DND-41 (cell line): ENCODE results near the gene CDH5.

Experiments
- EZH2 ChIP-seq: IDR thresholded peaks from 3 replicates; pipeline ENCODE4 v1.6.1; 2012; ENCODE audit warnings: borderline replicate concordance, low read depth, mild to moderate bottlenecking, moderate library complexity, low read length, inconsistent platforms; ENCODE audit not compliant: severe bottlenecking
- TF ChIP-seq, protein P1 (sequence below): IDR thresholded peaks from 2 replicates; pipeline ENCODE4 v1.5.1; 2012; ENCODE audit warnings: borderline replicate concordance, low read length, moderate library complexity, mild to moderate bottlenecking; ENCODE audit not compliant: poor library complexity, severe bottlenecking; ENCODE audit errors: extremely low read depth

DNA sequence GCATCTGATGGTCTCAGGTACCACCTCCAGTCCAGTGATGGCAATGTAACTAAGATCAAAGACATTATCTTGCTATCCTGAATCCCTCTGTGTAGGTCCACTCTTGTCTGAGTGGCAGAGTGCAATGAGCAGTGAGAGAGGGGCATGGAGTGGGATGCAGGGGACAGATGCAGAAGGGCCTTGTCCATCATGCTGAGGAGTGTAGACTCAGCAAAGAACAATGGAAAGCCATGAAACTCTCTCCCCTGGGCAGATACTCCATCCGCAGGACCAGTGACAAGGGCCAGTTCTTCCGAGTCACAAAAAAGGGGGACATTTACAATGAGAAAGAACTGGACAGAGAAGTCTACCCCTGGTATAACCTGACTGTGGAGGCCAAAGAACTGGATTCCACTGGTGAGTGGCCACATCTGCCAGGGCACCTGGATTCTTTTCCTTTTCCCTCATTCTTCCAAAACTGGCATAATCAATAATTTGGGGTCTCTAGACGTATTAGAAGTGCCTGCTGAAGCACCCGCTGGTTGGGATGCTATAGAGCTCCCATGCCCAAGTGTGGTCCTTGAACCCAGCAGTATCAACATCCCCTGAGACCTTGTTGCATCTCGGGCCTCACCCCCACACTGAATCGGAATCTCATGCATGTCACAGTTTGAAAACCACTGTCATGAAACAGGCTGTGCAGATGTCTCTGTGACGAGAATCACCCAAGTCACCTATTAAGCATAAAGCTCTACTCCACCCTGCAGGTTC is 29.5 kb downstream of the CDH5 start:
- TF ChIP-seq, protein P1, sequence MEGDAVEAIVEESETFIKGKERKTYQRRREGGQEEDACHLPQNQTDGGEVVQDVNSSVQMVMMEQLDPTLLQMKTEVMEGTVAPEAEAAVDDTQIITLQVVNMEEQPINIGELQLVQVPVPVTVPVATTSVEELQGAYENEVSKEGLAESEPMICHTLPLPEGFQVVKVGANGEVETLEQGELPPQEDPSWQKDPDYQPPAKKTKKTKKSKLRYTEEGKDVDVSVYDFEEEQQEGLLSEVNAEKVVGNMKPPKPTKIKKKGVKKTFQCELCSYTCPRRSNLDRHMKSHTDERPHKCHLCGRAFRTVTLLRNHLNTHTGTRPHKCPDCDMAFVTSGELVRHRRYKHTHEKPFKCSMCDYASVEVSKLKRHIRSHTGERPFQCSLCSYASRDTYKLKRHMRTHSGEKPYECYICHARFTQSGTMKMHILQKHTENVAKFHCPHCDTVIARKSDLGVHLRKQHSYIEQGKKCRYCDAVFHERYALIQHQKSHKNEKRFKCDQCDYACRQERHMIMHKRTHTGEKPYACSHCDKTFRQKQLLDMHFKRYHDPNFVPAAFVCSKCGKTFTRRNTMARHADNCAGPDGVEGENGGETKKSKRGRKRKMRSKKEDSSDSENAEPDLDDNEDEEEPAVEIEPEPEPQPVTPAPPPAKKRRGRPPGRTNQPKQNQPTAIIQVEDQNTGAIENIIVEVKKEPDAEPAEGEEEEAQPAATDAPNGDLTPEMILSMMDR = no peak
- no peak for TF ChIP-seq EZH2
